NCI-H748 treated with DMSO at 0.1 percent for 48 hours (cell line): ENCODE measurements around the gene FBXL13.
"Not testable (repeated sequence)": the region's sequence is repeated elsewhere in the genome, so short reads cannot be mapped to it uniquely, and the experiment has no call there.

ENCODE experiments used
- DNase-seq: peaks from one replicate; lab custom pipeline; 2025; lab: John Stamatoyannopoulos, UW

FBXL13 gene

GRCh38 chr7:103074519-103075336, at the start of gene FBXL13, which contains the start of gene ARMC10:
FBXL13 (minus strand) TSS chr7:103074796.
ARMC10 (plus strand) TSS chr7:103075140; CDS start chr7:103075273, 133 bp downstream.
- peak; percentile 88 for DNase-seq

GRCh38 chr7:103123529-103123928, 48.9 kb upstream of the FBXL13 start:
- no peak for DNase-seq

GRCh38 chr7:103121641-103122040, 47.0 kb upstream of the FBXL13 start:
- DNase-seq, result no peak

- DNase-seq, result no peak
Observed at GRCh38 chr7:103120362-103120761, 45.8 kb upstream of the FBXL13 start.

- no peak for DNase-seq
Observed at GRCh38 chr7:103119791-103120291, 45.2 kb upstream of the FBXL13 start.

- DNase-seq, result no peak
Observed at GRCh38 chr7:103117465-103117864, 42.9 kb upstream of the FBXL13 start.

- DNase-seq, result no peak
Observed at GRCh38 chr7:103116991-103117390, 42.4 kb upstream of the FBXL13 start.

GRCh38 chr7:103116511-103116910, 41.9 kb upstream of the FBXL13 start:
- no peak for DNase-seq

- no peak for DNase-seq
Observed at GRCh38 chr7:103115771-103116170, 41.2 kb upstream of the FBXL13 start.

- DNase-seq, result no peak
Observed at GRCh38 chr7:103114576-103115008, 40.0 kb upstream of the FBXL13 start.

- no peak for DNase-seq
Observed at GRCh38 chr7:103113164-103113563, 38.6 kb upstream of the FBXL13 start.

GRCh38 chr7:103106703-103107070, 32.1 kb upstream of the FBXL13 start:
- not testable (repeated sequence) for DNase-seq

GRCh38 chr7:103106005-103106702, 31.6 kb upstream of the FBXL13 start:
- no peak for DNase-seq

GRCh38 chr7:103101543-103101942, 26.9 kb upstream of the FBXL13 start:
- no peak for DNase-seq

GRCh38 chr7:103100348-103100747, 25.8 kb upstream of the FBXL13 start:
- DNase-seq, result no peak

- DNase-seq, result no peak
Observed at GRCh38 chr7:103097041-103097440, 22.4 kb upstream of the FBXL13 start.

- not testable (repeated sequence) for DNase-seq
Observed at GRCh38 chr7:103095558-103095957, 21.0 kb upstream of the FBXL13 start.

GRCh38 chr7:103094102-103094501, 19.5 kb upstream of the FBXL13 start:
- no peak for DNase-seq

GRCh38 chr7:103093429-103093828, 18.8 kb upstream of the FBXL13 start:
- no peak for DNase-seq

GRCh38 chr7:103092321-103092720, 17.7 kb upstream of the FBXL13 start:
- not testable (repeated sequence) for DNase-seq

GRCh38 chr7:103083210-103083609, 8.6 kb upstream of the FBXL13 start:
- DNase-seq, result no peak

GRCh38 chr7:103082497-103082896, 7.9 kb upstream of the FBXL13 start:
- no peak for DNase-seq

GRCh38 chr7:103080923-103081322, 6.3 kb upstream of the FBXL13 start:
- no peak for DNase-seq
